IMR-90 (cell line): ENCODE measurements around the gene ZNF726. TPM values are rescaled to one million over a fixed set of nuclear protein-coding genes. Genes with fewer than 3 reads are reported as not detected.

ENCODE experiments used
- ATAC-seq: fragments of 200-7000 bp; cut with Tn5 transposase; 2 replicates; pipeline ENCODE4 v1.9.1; 2020; ENCODE audit warnings: low read depth, mild to moderate bottlenecking, moderate library complexity
- BruUV-seq: library from RNA; stranded (reverse); fragments of 400-500 nt; replicated peaks from 2 replicates; lab custom pipeline; 2021; lab: Mats Ljungman, UMichigan
- CTCF ChIA-PET: fragments of 300-600 bp; formaldehyde crosslinking; extraction: SDS; loops from one replicate; lab custom pipeline; 2021; ENCODE audit warnings: antibody characterized with exemption; lab: Yijun Ruan, JAX
- POLR2A ChIA-PET: fragments of 300-600 bp; sonication (Branson Sonifier 250); formaldehyde crosslinking; loops from one replicate; lab custom pipeline; 2022; ENCODE audit warnings: antibody characterized with exemption; ENCODE audit not compliant: unreplicated experiment; lab: Charles Lee
- DNase-seq: peaks from one replicate; pipeline ENCODE4 v3.0.0; 2013
- H2AFZ ChIP-seq: replicated peaks from 2 replicates; pipeline ENCODE3; 2013; ENCODE audit warnings: low read length, mild to moderate bottlenecking; ENCODE audit not compliant: poor library complexity
- H2AK5ac ChIP-seq: 2 replicates; pipeline ENCODE4 v1.6.1; 2013; ENCODE audit warnings: low read depth, low read length, inconsistent platforms
- H2AK9ac ChIP-seq: replicated peaks from 2 replicates; pipeline ENCODE3; 2013; ENCODE audit warnings: mild to moderate bottlenecking, low read depth, low read length, moderate library complexity; ENCODE audit not compliant: poor library complexity
- H2BK120ac ChIP-seq: 2 replicates; pipeline ENCODE4 v1.6.1; 2013; ENCODE audit warnings: low read depth, low read length, inconsistent platforms
- H2BK15ac ChIP-seq: 3 replicates; pipeline ENCODE4 v1.6.1; 2013; ENCODE audit warnings: low read depth, low read length, inconsistent platforms
- H2BK20ac ChIP-seq: 2 replicates; pipeline ENCODE4 v1.6.1; 2013; ENCODE audit warnings: low read depth, mild to moderate bottlenecking, inconsistent platforms, low read length, moderate library complexity
- H2BK5ac ChIP-seq: 2 replicates; pipeline ENCODE4 v1.6.1; 2013; ENCODE audit warnings: mild to moderate bottlenecking, low read depth, low read length, inconsistent platforms; ENCODE audit not compliant: poor library complexity, severe bottlenecking
- H3K14ac ChIP-seq: replicated peaks from 2 replicates; pipeline ENCODE4 v1.6.1; 2013; ENCODE audit warnings: low read depth, low read length, inconsistent platforms
- H3K18ac ChIP-seq: 2 replicates; pipeline ENCODE4 v1.6.1; 2013; ENCODE audit warnings: low read depth, low read length, control low read depth
- H3K23ac ChIP-seq: 2 replicates; pipeline ENCODE4 v1.6.1; 2013; ENCODE audit warnings: low read depth, low read length, inconsistent platforms
- H3K27ac ChIP-seq: 2 replicates; pipeline ENCODE4 v1.5.1; 2013; ENCODE audit warnings: mild to moderate bottlenecking, control low read depth, low read length; ENCODE audit not compliant: insufficient read depth
- H3K27me3 ChIP-seq: 2 replicates; pipeline ENCODE4 v1.6.1; 2013; ENCODE audit warnings: low read length; ENCODE audit not compliant: control insufficient read depth, insufficient read depth
- H3K36me3 ChIP-seq: 2 replicates; pipeline ENCODE4 v1.6.1; 2013; ENCODE audit warnings: low read length, mixed read lengths; ENCODE audit not compliant: control insufficient read depth, insufficient read depth
- H3K4ac ChIP-seq: 2 replicates; pipeline ENCODE4 v1.6.1; 2013; ENCODE audit warnings: low read depth, low read length, inconsistent platforms
- H3K4me1 ChIP-seq: 2 replicates; pipeline ENCODE4 v1.6.1; 2013; ENCODE audit warnings: low read length, mixed read lengths; ENCODE audit not compliant: control insufficient read depth, insufficient read depth
- H3K4me2 ChIP-seq: 2 replicates; pipeline ENCODE4 v1.6.1; 2013; ENCODE audit warnings: low read depth, mild to moderate bottlenecking, control low read depth, low read length, moderate library complexity
- H3K4me3 ChIP-seq: 2 replicates; pipeline ENCODE4 v1.5.1; 2013; ENCODE audit warnings: low read depth, mild to moderate bottlenecking, control low read depth, low read length, moderate library complexity; ENCODE audit not compliant: insufficient read depth
- H3K56ac ChIP-seq: 2 replicates; pipeline ENCODE4 v1.6.1; 2013; ENCODE audit warnings: low read length, inconsistent platforms; ENCODE audit not compliant: insufficient read depth; ENCODE audit errors: extremely low read depth
- H3K79me1 ChIP-seq, 2 experiments: 2 replicates each; pipeline ENCODE4 v1.6.1; 2013; ENCODE audit warnings: low read length in 2 of 2, inconsistent platforms in 1 of 2, low read depth in 1 of 2
- H3K9ac ChIP-seq: 2 replicates; pipeline ENCODE4 v1.6.1; 2013; ENCODE audit warnings: low read depth, low read length, control low read depth
- H3K9me1 ChIP-seq: 2 replicates; pipeline ENCODE4 v1.6.1; 2013; ENCODE audit warnings: low read length, inconsistent platforms; ENCODE audit not compliant: insufficient read depth
- H3K9me3 ChIP-seq: 2 replicates; pipeline ENCODE4 v1.6.1; 2013; ENCODE audit warnings: low read length; ENCODE audit not compliant: control insufficient read depth, insufficient read depth
- H4K20me1 ChIP-seq: 2 replicates; pipeline ENCODE4 v1.6.1; 2013; ENCODE audit warnings: low read length, inconsistent platforms; ENCODE audit not compliant: insufficient read depth
- H4K5ac ChIP-seq: 2 replicates; pipeline ENCODE4 v1.6.1; 2013; ENCODE audit warnings: mild to moderate bottlenecking, low read depth, low read length, control low read depth
- H4K8ac ChIP-seq, 2 experiments: 2 replicates each; pipeline ENCODE4 v1.6.1; 2013; ENCODE audit warnings: low read depth in 2 of 2, low read length in 2 of 2, control low read depth in 1 of 2, inconsistent platforms in 1 of 2
- H4K91ac ChIP-seq: 2 replicates; pipeline ENCODE4 v1.6.1; 2013; ENCODE audit warnings: low read depth, low read length, inconsistent platforms; ENCODE audit not compliant: insufficient read depth
- CEBPB ChIP-seq: IDR thresholded peaks from 2 replicates; pipeline ENCODE4 v1.6.1; 2012; ENCODE audit warnings: low read depth, low read length, improper control_type of control experiment
- MAFK ChIP-seq: IDR thresholded peaks from 2 replicates; pipeline ENCODE4 v1.6.1; 2012; ENCODE audit warnings: low read depth, low read length, improper control_type of control experiment
- NFE2L2 ChIP-seq: fragments of 150-350 bp; IDR thresholded peaks from 2 replicates; pipeline ENCODE4 v1.6.1; 2016; ENCODE audit warnings: low read depth, mild to moderate bottlenecking, low read length
- POLR2A ChIP-seq: IDR thresholded peaks from 2 replicates; pipeline ENCODE4 v1.6.1; 2012; ENCODE audit warnings: mild to moderate bottlenecking, low read depth, low read length
- RAD21 ChIP-seq: IDR thresholded peaks from 2 replicates; pipeline ENCODE4 v1.6.1; 2012; ENCODE audit warnings: low read length, improper control_type of control experiment
- RCOR1 ChIP-seq: IDR thresholded peaks from 2 replicates; pipeline ENCODE4 v1.6.1; 2012; ENCODE audit warnings: mild to moderate bottlenecking, low read length, improper control_type of control experiment; ENCODE audit not compliant: insufficient replicate concordance
- WGBS, 2 experiments: methylation state at CpG; one replicate each; pipeline versions ENCODE4 v1.1.5 to v1.1.7; 2013; ENCODE audit warnings: missing lambda C conversion rate in 2 of 2; ENCODE audit not compliant: insufficient read length in 1 of 2; ENCODE audit errors: extremely low coverage in 2 of 2; 5-methylcytosine and 5-hydroxymethylcytosine counted together
- dilution Hi-C: fragments of 300-500 bp; cut with HindIII; formaldehyde crosslinking; loops from one replicate; pipeline ENCODE4 v1.14.3; 2018; ENCODE audit warnings: low sequenced_read_pairs; ENCODE audit not compliant: unreplicated experiment
- in situ Hi-C: fragments of 300-500 bp; cut with MboI; formaldehyde crosslinking; loops from 3 replicates; pipeline ENCODE4 v1.14.3; 2019; ENCODE audit warnings: low sequenced_read_pairs, inconsistent platforms, mixed read lengths
- intact Hi-C: fragments of 100-400 bp; cut with micrococcal nuclease; formaldehyde crosslinking; loops from 2 replicates; pipeline ENCODE4 v1.10.0; 2022
- polyA plus RNA-seq, 3 experiments: library from polyadenylated mRNA; depleted of rRNA; stranded (reverse); fragments of >200 nt; gene quantifications; 2 replicates each; pipeline ENCODE4 v1.2.3, GENCODE V29; 2012; ENCODE audit warnings: low replicate concordance in 1 of 3
- total RNA-seq: library from RNA; depleted of rRNA; stranded (reverse); fragments of >200 nt; gene quantifications from 2 replicates; pipeline ENCODE4 v1.2.3, GENCODE V29; 2012

Gene ZNF726
- total and polyA plus RNA-seq, 2 of the 4 experiments (the other 2 are of a cell fraction): 1.2 to 2.0 TPM

DNA sequence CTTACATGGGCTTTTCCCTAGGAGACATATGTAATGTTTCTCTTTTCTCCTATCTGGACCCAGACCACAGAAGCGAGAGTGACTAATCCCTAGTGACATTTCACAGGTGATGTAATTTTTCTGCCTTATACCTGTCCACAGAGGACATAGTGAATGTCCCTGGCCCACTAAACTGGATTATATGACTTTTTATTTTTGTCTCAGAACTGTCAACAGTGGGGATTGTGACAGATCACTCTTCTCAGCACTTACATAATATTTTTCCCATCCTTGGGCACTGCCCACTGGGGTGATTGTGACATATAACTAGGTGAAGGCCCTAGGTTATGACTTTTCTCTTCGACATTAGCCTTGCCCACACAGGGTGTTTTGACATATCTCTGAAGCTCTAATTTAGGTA is 7.9 kb upstream of the ZNF726 start:
- Histone ChIP-seq H2BK20ac (no peak overlapping the region), H3K9me3 (peaks cover 2% of the 10 kb centered on the region; the same call in 1 of the 2 replicates), H2AK5ac (no peak overlapping the region), H3K79me1 (no peaks in the 10 kb centered on the region), H4K20me1 (no peaks in the 10 kb centered on the region), H3K4me2 (no peak overlapping the region), H3K9ac (no peak overlapping the region), H3K27ac (no peak overlapping the region), H3K4me3 (no peak overlapping the region), H3K36me3 (no peaks in the 10 kb centered on the region), H4K8ac (no peak overlapping the region), H2BK5ac (no peak overlapping the region), H3K9me1 (no peaks in the 10 kb centered on the region), H3K56ac (no peak overlapping the region), H3K18ac (no peak overlapping the region), H2BK120ac (no peak overlapping the region), H3K4ac (no peak overlapping the region), H3K27me3 (no peaks in the 10 kb centered on the region), H2AFZ (no peak overlapping the region), H3K4me1 (no peaks in the 10 kb centered on the region), H4K91ac (no peak overlapping the region), H3K23ac (no peak overlapping the region), H3K14ac (no peak overlapping the region), H2BK15ac (no peak overlapping the region), H4K5ac (no peak overlapping the region), H2AK9ac (no peak overlapping the region)
- no peak for DNase-seq
- in situ Hi-C loops: no loop called here
- no CpG with 5 or more reads among the region's 2 CpGs for WGBS, 2 experiments
- POLR2A ChIA-PET: no interaction called here
- dilution Hi-C loops: no loop called here
- TF ChIP-seq RCOR1 (no peak), NFE2L2 (no peak), POLR2A (no peak), RAD21 (no peak), CEBPB (no peak), MAFK (no peak)
- no TSS peak for BruUV-seq
- intact Hi-C loops: no loop called here
- CTCF ChIA-PET: no interaction called here
- no peak for ATAC-seq
